HEK293 (cell line): ENCODE data around the gene MUC4.

ENCODE experiments used
- PBX3 ChIP-seq: sonication (generic); formaldehyde crosslinking; IDR thresholded peaks from 2 replicates; pipeline ENCODE4 v1.8.1; 2022; ENCODE audit warnings: mild to moderate bottlenecking, moderate library complexity, missing genetic modification reagents
- REST ChIP-seq: fragments of 450-650 bp; formaldehyde crosslinking; IDR thresholded peaks from 2 replicates; pipeline ENCODE4 v1.5.1; 2016; ENCODE audit warnings: missing biosample characterization, missing genetic modification characterization
- SP2 ChIP-seq: fragments of 450-650 bp; formaldehyde crosslinking; IDR thresholded peaks from 2 replicates; pipeline ENCODE4 v1.5.1; 2016; ENCODE audit warnings: missing biosample characterization, missing genetic modification characterization
- ZBTB49 ChIP-seq: fragments of 450-650 bp; formaldehyde crosslinking; IDR thresholded peaks from 2 replicates; pipeline ENCODE4 v1.5.1; 2016; ENCODE audit warnings: missing biosample characterization, missing genetic modification characterization, low read depth
- ZFP3 ChIP-seq: fragments of 450-650 bp; formaldehyde crosslinking; IDR thresholded peaks from 2 replicates; pipeline ENCODE4 v1.5.1; 2016; ENCODE audit warnings: low read depth, missing biosample characterization, missing genetic modification characterization
- ZNF114 ChIP-seq: fragments of 450-650 bp; formaldehyde crosslinking; IDR thresholded peaks from 2 replicates; pipeline ENCODE4 v1.5.0; 2017; ENCODE audit warnings: missing biosample characterization, missing genetic modification characterization
- ZNF266 ChIP-seq: fragments of 450-650 bp; formaldehyde crosslinking; IDR thresholded peaks from 2 replicates; pipeline ENCODE4 v1.5.1; 2016; ENCODE audit warnings: missing biosample characterization, missing genetic modification characterization, low read depth
- ZNF302 ChIP-seq: fragments of 450-650 bp; formaldehyde crosslinking; IDR thresholded peaks from 2 replicates; pipeline ENCODE4 v1.5.1; 2016; ENCODE audit warnings: missing biosample characterization, missing genetic modification characterization, low read depth
- TF ChIP-seq, protein P1 (sequence below): fragments of 450-650 bp; formaldehyde crosslinking; IDR thresholded peaks from 2 replicates; pipeline ENCODE4 v1.5.1; 2016; ENCODE audit warnings: missing biosample characterization, missing genetic modification characterization

DNA sequence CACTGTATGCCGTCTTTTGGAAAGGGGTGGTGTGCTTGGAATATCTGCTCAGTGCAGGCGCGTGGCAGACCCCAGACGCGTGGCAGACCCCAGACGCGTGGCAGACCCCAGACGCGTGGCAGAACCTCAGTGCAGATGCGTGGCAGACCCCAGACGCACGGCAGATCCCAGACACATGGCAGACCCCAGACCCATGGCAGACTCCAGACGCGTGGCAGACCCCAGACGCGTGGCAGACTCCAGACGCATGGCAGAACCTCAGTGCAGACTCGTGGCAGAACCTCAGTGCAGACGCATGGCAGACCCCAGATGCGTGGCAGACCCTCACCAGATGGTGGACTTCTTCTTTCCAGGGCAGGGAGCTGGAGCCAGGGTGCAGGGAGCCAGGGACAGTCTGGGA lies 637 bp upstream of the MUC4 start:
- TF ChIP-seq, protein P1, sequence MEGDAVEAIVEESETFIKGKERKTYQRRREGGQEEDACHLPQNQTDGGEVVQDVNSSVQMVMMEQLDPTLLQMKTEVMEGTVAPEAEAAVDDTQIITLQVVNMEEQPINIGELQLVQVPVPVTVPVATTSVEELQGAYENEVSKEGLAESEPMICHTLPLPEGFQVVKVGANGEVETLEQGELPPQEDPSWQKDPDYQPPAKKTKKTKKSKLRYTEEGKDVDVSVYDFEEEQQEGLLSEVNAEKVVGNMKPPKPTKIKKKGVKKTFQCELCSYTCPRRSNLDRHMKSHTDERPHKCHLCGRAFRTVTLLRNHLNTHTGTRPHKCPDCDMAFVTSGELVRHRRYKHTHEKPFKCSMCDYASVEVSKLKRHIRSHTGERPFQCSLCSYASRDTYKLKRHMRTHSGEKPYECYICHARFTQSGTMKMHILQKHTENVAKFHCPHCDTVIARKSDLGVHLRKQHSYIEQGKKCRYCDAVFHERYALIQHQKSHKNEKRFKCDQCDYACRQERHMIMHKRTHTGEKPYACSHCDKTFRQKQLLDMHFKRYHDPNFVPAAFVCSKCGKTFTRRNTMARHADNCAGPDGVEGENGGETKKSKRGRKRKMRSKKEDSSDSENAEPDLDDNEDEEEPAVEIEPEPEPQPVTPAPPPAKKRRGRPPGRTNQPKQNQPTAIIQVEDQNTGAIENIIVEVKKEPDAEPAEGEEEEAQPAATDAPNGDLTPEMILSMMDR, result no peak
- TF ChIP-seq PBX3 (CRISPR knock-in tag) (no peak), ZNF302 (tag by site-specific recombination) (no peak), ZBTB49 (tag by site-specific recombination) (no peak), REST (tag by site-specific recombination) (no peak), ZNF266 (tag by site-specific recombination) (no peak), SP2 (tag by site-specific recombination) (no peak), ZNF114 (no peak), ZFP3 (tag by site-specific recombination) (no peak)
